Measurements from ENCODE around the gene SPACDR.

Gene SPACDR

DNA sequence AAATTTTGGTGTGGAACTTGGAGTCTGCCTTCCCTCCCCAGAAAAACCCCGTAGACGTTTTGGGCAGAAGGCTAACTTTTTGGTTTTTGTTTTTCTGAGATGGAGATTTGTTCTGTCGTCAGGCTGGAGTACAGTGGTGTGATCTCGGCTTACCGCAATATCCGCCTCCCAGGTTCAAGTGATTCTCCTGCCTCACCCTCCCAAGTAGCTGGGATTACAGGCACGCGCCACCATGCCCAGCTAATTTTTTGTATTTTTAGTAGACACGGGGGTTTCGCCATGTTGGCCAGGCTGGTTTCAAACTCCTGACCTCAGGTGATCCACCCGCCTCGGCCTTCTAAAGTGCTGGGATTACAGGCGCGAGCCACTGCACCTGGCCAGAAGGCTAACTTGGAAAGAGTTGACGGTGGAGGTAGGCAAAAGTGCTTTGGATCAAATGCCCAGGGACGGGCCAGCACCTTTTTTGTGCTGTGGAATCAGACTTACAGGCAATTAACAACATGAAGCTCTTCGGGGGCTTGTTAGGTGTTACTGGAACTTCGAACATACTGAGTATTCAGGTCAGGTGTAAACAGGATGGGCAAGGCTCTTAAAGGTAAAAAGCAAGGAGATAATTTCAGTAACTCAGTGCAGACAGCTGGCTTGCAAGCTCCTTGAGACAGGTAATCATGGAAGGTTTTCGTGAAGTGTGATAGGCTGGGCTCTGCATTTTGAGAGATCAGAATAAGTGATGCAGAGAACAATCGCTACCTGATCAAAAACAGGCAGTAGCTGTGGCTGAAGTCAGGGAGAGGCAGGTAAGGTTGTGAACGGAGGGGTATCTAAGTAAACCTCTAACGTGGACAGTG, 29.5 kb downstream of the SPACDR start:
- DNase-seq (ENCODE audit: low spot score): no peak

- DNase-seq (ENCODE audit: low spot score): no peak
Observed at GRCh38 chr7:100433592-100434296, 30.3 kb downstream of the SPACDR start.

- DNase-seq (ENCODE audit: low spot score): no peak
Observed at GRCh38 chr7:100433276-100433591, 30.8 kb downstream of the SPACDR start.

GRCh38 chr7:100432621-100433275, 31.3 kb downstream of the SPACDR start:
- DNase-seq (ENCODE audit: low spot score): no peak

DNA sequence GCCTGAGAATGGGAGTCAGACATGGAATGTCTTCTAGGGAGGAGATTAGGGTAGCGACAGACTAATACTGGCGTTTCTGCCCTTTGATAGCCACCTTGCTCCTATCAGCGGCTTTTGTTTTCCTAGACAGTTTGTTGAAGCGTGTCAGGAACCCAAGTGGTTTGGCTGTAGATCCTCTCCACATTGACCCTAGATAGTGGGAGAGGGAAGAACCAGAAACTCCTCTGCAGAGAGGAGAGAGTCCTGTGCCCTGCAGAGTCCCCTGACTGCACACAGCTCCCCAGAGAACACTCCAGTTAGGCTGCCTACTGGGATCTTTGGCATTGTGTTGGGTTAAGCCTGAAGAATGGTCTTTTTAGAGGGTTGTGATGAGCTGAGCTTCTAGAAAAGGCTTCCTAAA, 32.0 kb downstream of the SPACDR start:
- no peak for DNase-seq (ENCODE audit: low spot score)

DNA sequence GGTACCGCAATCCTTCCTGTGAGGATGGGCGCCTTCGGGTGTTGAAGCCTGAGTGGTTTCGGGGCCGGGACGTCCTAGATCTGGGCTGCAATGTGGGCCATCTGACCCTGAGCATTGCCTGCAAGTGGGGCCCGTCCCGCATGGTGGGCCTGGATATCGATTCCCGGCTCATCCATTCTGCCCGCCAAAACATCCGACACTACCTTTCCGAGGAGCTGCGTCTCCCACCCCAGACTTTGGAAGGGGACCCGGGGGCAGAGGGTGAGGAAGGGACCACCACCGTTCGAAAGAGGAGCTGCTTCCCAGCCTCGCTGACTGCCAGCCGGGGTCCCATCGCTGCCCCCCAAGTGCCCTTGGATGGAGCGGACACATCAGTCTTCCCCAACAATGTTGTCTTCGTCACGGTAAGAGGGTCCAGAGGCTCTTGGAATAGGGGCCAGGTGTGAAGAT, 32.7 kb downstream of the SPACDR start:
- no peak for DNase-seq (ENCODE audit: low spot score)

GRCh38 chr7:100430493-100431285, 33.4 kb downstream of the SPACDR start:
- no peak for DNase-seq (ENCODE audit: low spot score)

- DNase-seq (ENCODE audit: low spot score): peak; percentile 100
Observed at GRCh38 chr7:100429637-100430492, 34.2 kb downstream of the SPACDR start, which contains the start of gene MEPCE. Gene MEPCE (plus strand): TSS chr7:100429831. CDS start chr7:100430019, 188 bp downstream.

GRCh38 chr7:100428967-100429636, 35.0 kb downstream of the SPACDR start:
- peak; percentile 100 for DNase-seq (ENCODE audit: low spot score)

GRCh38 chr7:100428199-100428966, 35.7 kb downstream of the SPACDR start, which contains the start of gene ZCWPW1:
Gene ZCWPW1 (minus strand): TSS chr7:100428703. CDS start chr7:100420649, 8,054 bp downstream.
- DNase-seq (ENCODE audit: low spot score): peak; percentile 99

DNA sequence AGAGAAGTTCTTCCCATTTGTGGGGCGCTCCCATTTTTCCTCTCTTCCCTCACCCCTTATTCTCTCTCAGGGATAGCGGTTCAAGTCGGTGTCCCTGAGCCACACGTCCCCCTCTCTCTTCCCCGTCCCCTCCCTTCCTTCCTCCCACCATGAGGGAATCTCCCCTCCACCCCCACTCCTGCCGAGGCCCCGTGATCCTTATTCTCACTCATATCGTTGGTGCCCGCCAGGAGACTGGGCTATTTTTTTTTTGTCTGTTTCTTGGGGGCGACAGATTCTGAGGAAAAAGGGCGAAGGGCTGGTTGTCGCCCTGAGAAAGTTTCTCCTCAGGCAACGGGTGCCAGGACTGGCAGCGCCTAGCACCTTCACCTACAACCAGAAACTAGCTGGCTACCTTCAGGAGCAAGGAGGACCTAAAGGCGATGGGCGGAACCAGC, 36.3 kb downstream of the SPACDR start:
- DNase-seq (ENCODE audit: low spot score): no peak

DNA sequence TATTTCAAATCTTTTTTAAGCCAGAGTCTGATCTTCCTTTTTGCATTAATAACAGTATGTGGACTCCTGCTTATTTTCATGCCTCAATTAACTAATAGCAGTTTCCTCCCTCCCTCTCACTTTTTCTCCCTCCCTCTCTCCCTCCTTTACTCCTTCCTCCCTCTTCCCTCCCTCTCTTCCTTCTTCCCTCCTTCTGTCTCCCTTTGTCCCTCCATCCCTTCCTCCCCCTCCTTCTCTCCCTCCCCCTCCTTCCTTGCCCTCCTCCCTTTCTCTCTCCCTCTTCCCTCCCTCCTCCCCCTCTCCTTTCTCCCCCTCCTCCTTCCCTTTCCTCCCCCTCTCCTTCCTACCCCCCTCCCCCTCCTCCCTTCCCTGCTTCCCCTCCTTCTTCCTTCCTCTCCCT, 37.5 kb downstream of the SPACDR start:
- no peak for DNase-seq (ENCODE audit: low spot score)

DNA sequence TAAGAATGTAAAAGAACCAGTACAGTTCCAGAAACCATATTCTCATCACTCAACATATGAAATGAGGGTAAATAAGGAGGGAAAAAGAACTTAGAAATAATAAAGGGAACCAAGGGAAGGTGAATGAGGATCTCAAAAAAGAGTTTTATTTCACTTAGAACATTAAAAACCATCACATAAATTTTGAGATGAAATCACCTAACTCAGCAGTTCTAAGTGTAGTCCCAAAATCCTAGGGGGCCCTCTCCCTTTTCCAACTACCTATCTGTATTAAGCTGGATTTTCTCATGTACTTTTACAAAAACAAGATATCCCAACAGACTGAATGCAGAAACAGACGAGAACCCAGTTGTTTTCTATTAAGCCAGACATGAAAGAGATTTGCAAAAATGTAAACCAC, 38.7 kb downstream of the SPACDR start:
- no peak for DNase-seq (ENCODE audit: low spot score)

- no peak for DNase-seq (ENCODE audit: low spot score)
Observed at GRCh38 chr7:100423315-100423714, 40.7 kb downstream of the SPACDR start.

GRCh38 chr7:100419660-100420226, 44.3 kb downstream of the SPACDR start:
- no peak for DNase-seq (ENCODE audit: low spot score)

- DNase-seq (ENCODE audit: low spot score): no peak
Observed at GRCh38 chr7:100418930-100419659, 45.0 kb downstream of the SPACDR start.

DNA sequence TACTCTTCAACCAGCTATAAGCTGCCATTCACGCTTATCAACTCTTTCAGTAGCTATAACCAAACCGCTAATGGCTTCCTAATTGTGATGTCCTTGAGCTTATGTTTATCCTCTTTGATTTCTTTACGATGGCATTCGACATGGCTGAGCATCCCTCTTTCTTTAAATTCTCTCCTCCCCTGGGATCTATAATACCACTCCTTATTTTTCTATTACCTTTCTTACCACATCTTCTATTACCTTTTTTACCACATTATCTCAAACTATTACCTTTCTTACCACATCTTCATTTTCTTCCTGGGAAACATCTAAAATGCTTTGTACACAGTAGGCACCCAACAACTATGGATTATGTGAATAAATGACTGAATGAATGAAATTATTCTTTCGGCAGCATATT, 48.6 kb downstream of the SPACDR start:
- no peak for DNase-seq (ENCODE audit: low spot score)

DNA sequence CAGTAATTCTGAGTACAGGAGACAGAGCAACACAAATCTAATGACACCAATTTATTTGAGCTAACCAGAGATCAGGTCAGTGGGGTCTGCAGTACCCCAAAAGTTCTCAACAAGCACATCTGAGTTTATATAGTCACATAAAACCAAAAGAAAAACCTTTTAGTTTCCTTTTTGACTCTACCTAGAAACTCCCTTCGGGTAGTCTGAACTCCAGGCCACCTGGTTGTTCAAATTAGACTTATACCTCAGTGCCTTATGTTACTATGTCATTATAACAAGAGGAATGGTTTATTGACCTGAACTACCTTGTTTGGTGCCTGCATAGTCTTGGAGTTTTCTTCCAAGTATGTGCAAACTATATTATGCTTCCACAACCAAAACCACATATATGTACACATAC, 50.2 kb downstream of the SPACDR start:
- no peak for DNase-seq (ENCODE audit: low spot score)
